Common myeloid progenitor, CD34-positive (primary cell): ENCODE measurements around the gene IFI6.

Experiments used
- CTCF ChIA-PET: fragments of 350-600 bp; sonication (Branson Sonifier 250); formaldehyde crosslinking; loops from one replicate; lab custom pipeline; 2021; ENCODE audit warnings: antibody characterized with exemption; lab: Charles Lee
- POLR2A ChIA-PET: fragments of 350-600 bp; sonication (Branson Sonifier 250); formaldehyde crosslinking; loops from one replicate; lab custom pipeline; 2021; ENCODE audit warnings: antibody characterized with exemption; lab: Charles Lee
- DNase-seq, 3 donors: peaks; one replicate each; pipeline versions ENCODE4 v3.0.0 to v3.0.0-alpha.2; 2013
- H3K27ac ChIP-seq, 2 experiments: 1 replicate in 1 of 2; 2 replicates in 1 of 2; pipeline ENCODE4 v1.7.0; 2013; ENCODE audit warnings: inconsistent platforms in 2 of 2, low read length in 2 of 2, mild to moderate bottlenecking in 2 of 2, low read depth in 1 of 2, moderate library complexity in 1 of 2; ENCODE audit not compliant: severe bottlenecking in 2 of 2, insufficient read depth in 1 of 2, poor library complexity in 1 of 2
- H3K27me3 ChIP-seq, 5 experiments: replicated peaks in 2 of 5; 1 replicate in 3 of 5; 2 replicates in 2 of 5; pipeline versions ENCODE4 v1.6.1 to v1.7.0; 2013; ENCODE audit warnings: low read length in 4 of 5, mild to moderate bottlenecking in 2 of 5, moderate library complexity in 2 of 5, inconsistent platforms in 1 of 5; ENCODE audit not compliant: insufficient read depth in 5 of 5, control insufficient read depth in 4 of 5
- H3K36me3 ChIP-seq, 4 experiments: 1 replicate in 2 of 4; 2 replicates in 2 of 4; pipeline versions ENCODE4 v1.6.1 to v1.7.0; 2013; ENCODE audit warnings: low read length in 3 of 4, control low read depth in 1 of 4, mild to moderate bottlenecking in 1 of 4; ENCODE audit not compliant: control insufficient read depth in 4 of 4, insufficient read depth in 4 of 4
- H3K4me1 ChIP-seq, 4 experiments: 1 replicate in 3 of 4; 2 replicates in 1 of 4; pipeline versions ENCODE4 v1.6.1 to v1.7.1; 2013; ENCODE audit warnings: low read length in 3 of 4, mild to moderate bottlenecking in 3 of 4, control low read depth in 1 of 4, inconsistent platforms in 1 of 4, moderate library complexity in 1 of 4; ENCODE audit not compliant: control insufficient read depth in 4 of 4, insufficient read depth in 4 of 4; ENCODE audit errors: control extremely low read depth in 1 of 4
- H3K4me3 ChIP-seq, 7 experiments: 1 replicate in 4 of 7; 2 replicates in 3 of 7; pipeline versions ENCODE4 v1.5.1 to v1.7.0; 2013; ENCODE audit warnings: mild to moderate bottlenecking in 7 of 7, low read length in 6 of 7, moderate library complexity in 6 of 7, inconsistent platforms in 2 of 7, low read depth in 2 of 7, control low read depth in 1 of 7; ENCODE audit not compliant: insufficient read depth in 4 of 7, control insufficient read depth in 1 of 7; ENCODE audit errors: extremely low read depth in 1 of 7
- H3K9me3 ChIP-seq, 5 experiments: 1 replicate in 4 of 5; 2 replicates in 1 of 5; pipeline versions ENCODE4 v1.6.1 to v1.7.1; 2013; ENCODE audit warnings: low read length in 4 of 5, mild to moderate bottlenecking in 2 of 5, inconsistent platforms in 1 of 5, low read depth in 1 of 5, moderate library complexity in 1 of 5; ENCODE audit not compliant: control insufficient read depth in 4 of 5, insufficient read depth in 2 of 5; ENCODE audit errors: control extremely low read depth in 1 of 5
- WGBS: methylation state at CpG from one replicate; pipeline ENCODE4 v1.1.5; 2013; ENCODE audit not compliant: insufficient coverage; 5-methylcytosine and 5-hydroxymethylcytosine counted together

Gene IFI6

DNA sequence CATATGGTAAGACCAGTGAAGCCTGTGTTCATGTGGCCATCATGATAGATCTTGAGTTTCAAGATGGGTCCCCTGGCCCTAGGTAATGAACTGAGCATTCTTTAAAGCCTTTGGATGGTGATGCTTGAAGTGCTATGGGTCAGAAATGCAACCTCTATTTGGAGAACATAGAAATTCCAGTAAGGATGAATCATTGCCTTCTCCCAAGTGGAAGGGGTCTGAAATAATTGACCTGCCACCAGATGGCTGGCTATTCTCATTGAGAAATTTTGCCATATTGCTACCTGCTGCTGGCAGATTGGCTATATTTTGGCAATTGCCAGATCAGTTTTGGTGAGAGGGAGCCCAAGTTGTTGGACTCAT is 739 bp upstream of the IFI6 start:
- ChIA-PET POLR2A (no interaction called here), CTCF (interaction anchor here (0.9 to 2.4 kb wide), 4 partner anchors 10 to 47 kb away, joined by 3 to 7 read pairs (median 6); no protein-coding TSS in a partner anchor)
- Histone ChIP-seq H3K9me3 (no peaks in the 10 kb centered on the region), H3K27me3 (no peaks in the 10 kb centered on the region), H3K27ac (peak overlapping the region in 1 of 2 experiments; percentile 70), H3K4me3 (peak overlapping the region in 6 of 7 experiments; percentile 56 to 82 (median 68)), H3K36me3 (no peaks in the 10 kb centered on the region), H3K4me1 (peaks cover 7 to 26% (median 19%) of the 10 kb centered on the region in 4 experiments)
- DNase-seq, result no peak

DNA sequence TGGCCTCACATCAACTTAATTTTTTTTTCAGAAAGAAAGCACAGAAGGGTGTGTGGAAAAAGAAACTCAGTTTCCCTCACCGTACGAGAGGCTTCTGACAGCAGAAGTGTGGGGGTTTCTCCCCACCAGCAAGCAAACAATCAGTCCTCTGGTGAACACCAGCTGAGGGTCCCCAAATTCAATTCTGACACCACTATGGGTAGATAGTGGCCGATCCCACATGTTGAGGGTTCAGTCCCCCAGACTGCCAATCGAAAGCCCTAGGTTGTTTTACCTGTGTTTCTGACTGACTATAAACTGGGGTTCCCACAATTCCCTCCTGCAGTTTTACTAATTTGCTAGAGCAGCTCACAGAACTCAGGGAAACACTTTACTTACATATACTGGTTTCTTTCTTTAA is 2.1 kb downstream of the IFI6 start:
- Histone ChIP-seq H3K4me3 (no peak overlapping the region), H3K4me1 (peaks cover 7 to 31% (median 19%) of the 10 kb centered on the region in 4 experiments), H3K27ac (no peak overlapping the region), H3K9me3 (no peaks in the 10 kb centered on the region), H3K36me3 (peaks cover 0 to 2% (median 0%) of the 10 kb centered on the region in 4 experiments), H3K27me3 (no peaks in the 10 kb centered on the region)
- DNase-seq, result no peak
- ChIA-PET CTCF (interaction anchor here (0.7 to 2.4 kb wide), 20 partner anchors 9 to 347 kb away, joined by 3 to 23 read pairs (median 4); partner anchors contain the start of genes FAM76A and STX12), POLR2A (interaction anchor here (0.6 kb wide), 1 partner anchor 142 kb away, joined by 5 read pairs; no protein-coding TSS in a partner anchor)
- 87% methylated on average over 3 of the region's 4 CpGs for WGBS

DNA sequence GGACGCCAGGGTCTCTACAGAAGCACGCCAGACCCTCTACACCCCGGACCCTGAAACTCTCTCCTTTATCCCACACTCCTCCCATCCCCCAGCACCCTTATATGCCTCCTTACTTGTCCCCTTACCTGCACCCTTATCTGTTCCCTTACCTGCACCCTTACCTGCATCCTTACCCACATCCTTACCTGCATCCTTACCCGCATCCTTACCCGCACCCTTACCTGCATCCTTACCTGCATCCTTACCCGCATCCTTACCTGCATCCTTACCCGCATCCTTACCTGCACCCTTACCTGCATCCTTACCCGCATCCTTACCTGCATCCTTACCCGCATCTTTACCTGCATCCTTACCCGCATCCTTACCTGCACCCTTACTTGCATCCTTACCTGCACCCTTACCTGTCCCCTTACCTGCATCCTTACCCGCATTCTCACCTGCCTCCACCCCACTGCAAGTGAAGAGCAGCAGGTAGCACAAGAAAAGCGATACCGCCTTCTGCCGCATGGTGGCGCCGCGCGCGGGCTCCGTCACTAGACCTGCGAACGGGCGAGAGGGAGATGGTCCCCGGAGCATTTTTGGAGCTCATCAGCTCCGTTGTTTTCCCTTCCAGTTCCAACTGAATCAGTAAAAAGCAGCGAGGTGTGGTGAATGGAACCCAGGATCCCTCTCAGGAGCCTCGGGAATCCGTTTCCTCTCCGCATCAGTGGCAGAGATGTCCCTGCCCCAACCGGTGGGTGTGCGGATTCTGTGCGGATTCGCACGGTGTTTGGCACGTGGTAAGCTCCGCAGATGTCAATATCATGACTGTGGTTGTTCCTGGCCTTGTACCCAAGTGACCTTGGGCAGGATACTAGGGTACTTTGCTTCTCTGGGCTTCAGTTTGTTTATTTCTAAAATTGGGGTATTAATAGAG is 2.9 kb downstream of the IFI6 start:
- Histone ChIP-seq H3K4me1 (peaks cover 7 to 35% (median 19%) of the 10 kb centered on the region in 4 experiments), H3K27me3 (no peaks in the 10 kb centered on the region), H3K4me3 (peak overlapping the region in 6 of 7 experiments; percentile 28 to 74 (median 58)), H3K36me3 (peaks cover 0 to 2% (median 0%) of the 10 kb centered on the region in 4 experiments), H3K9me3 (no peaks in the 10 kb centered on the region), H3K27ac (no peak overlapping the region)
- DNase-seq, result peak; percentile 59 to 79 (median 77)
- ChIA-PET CTCF (interaction anchor here (0.7 to 8.9 kb wide), 22 partner anchors 8 to 346 kb away, joined by 3 to 311 read pairs (median 3); partner anchors contain the start of genes AHDC1, FAM76A and STX12), POLR2A (no interaction called here)
- WGBS, result 19% methylated on average over 36 of the region's 36 CpGs

DNA sequence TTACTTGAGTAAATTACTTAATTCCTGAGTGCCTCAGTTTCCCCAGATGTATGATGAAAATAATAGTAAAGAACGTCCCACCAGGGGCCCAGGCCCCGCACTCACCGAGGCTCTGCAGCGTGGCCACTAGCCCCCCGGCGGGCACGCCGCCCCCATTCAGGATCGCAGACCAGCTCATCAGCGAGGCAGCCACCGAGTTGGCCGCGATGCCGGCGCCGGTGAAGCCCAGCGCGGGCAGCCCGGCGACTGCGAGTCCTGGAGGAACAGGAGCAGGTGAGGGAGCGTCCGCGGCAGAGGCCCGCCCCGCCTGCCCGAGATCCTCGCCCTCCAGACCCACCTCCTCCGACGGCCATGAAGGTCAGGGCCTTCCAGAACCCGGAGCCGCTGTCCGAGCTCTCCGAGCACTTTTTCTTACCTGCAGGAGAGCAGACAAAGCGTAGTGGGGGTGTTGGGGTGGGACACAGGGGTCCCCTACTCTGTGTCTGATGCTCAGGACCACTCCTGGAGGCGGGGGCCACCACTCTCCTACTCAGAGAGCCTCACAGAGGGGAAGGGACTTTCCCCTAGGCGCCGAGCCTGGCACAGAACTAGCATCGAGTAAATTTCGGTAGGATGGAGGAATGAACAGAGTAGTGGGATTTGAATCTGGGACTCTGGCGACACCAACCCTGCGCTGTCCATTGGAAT is 3.7 kb downstream of the IFI6 start:
- H3K27ac ChIP-seq, result no peak overlapping the region
- H3K9me3 ChIP-seq, result no peaks in the 10 kb centered on the region
- peaks cover 0 to 2% (median 0%) of the 10 kb centered on the region in 4 experiments for H3K36me3 ChIP-seq
- DNase-seq, result no peak
- peaks cover 7 to 40% (median 20%) of the 10 kb centered on the region in 4 experiments for H3K4me1 ChIP-seq
- POLR2A ChIA-PET, result no interaction called here
- H3K4me3 ChIP-seq, result no peak overlapping the region
- no peaks in the 10 kb centered on the region for H3K27me3 ChIP-seq
- CTCF ChIA-PET, result interaction anchor here (0.6 to 8.9 kb wide), 4 partner anchors 51 to 168 kb away, joined by 3 to 311 read pairs (median 3); partner anchors contain the start of gene AHDC1
- 96% methylated on average over 21 of the region's 42 CpGs for WGBS

DNA sequence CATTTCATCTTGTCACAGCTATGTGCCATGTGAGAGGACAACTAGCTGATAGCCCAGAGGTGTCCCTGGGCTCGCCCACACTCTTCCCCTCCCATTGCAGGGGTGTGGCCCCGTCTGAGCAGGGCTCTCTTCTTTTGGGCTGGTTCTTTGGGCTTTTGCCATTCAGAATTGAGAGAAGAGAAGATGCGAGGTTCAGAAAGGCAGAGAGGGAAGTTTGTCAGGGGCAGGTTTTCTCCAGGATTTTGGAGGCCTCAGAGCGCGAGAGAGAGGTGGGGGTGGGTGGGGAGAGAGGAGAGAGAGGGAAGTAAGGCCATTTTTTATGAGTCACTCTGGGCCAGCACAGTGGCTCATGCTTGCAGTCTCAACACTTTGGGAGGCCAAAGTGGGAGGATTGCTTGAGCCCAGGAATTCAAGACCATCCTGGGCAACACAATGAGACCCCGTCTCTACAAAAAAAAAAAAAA is 5.2 kb downstream of the IFI6 start:
- Histone ChIP-seq H3K4me3 (no peak overlapping the region), H3K27me3 (no peaks in the 10 kb centered on the region), H3K4me1 (peaks cover 7 to 39% (median 24%) of the 10 kb centered on the region in 4 experiments), H3K36me3 (peaks cover 0 to 2% (median 0%) of the 10 kb centered on the region in 4 experiments), H3K9me3 (no peaks in the 10 kb centered on the region), H3K27ac (peak overlapping the region in 1 of 2 experiments; percentile 12)
- 82% methylated on average over 2 of the region's 6 CpGs for whole genome bisulfite sequencing
- CTCF ChIA-PET, result interaction anchor here (1.2 to 8.9 kb wide), 3 partner anchors 53 to 266 kb away, joined by 3 to 311 read pairs (median 5); partner anchors contain the start of genes AHDC1 and FAM76A
- peak in 1 of 3 donors; percentile 26 for DNase-seq
- POLR2A ChIA-PET, result no interaction called here

DNA sequence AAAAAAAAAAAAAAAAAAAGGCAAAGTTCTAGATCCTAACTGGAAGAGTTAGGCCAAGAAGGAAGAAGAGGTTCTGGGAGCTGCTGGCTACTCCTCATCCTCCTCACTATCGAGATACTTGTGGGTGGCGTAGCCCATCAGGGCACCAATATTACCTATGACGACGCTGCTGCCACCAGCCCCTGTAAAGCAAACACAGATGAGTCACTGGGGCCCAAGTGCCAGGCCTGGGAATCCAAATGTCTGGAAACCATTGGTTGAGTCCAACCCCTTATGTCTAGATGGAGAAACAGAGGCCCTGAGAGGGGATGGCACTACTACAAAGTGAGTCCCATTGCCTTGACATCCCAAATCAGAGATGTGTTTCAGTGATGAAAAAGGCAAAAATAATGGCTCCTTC is 5.7 kb downstream of the IFI6 start:
- Histone ChIP-seq H3K27me3 (no peaks in the 10 kb centered on the region), H3K4me3 (no peak overlapping the region), H3K36me3 (peaks cover 0 to 2% (median 0%) of the 10 kb centered on the region in 4 experiments), H3K27ac (peak overlapping the region in 1 of 2 experiments; percentile 12), H3K9me3 (no peaks in the 10 kb centered on the region), H3K4me1 (peaks cover 7 to 40% (median 20%) of the 10 kb centered on the region in 4 experiments)
- ChIA-PET POLR2A (interaction anchor here (0.6 kb wide), 1 partner anchor 67 kb away, joined by 3 read pairs; no protein-coding TSS in a partner anchor), CTCF (interaction anchor here (1.3 to 8.9 kb wide), 3 partner anchors 35 to 59 kb away, joined by 4 to 311 read pairs (median 5); partner anchors contain the start of genes AHDC1 and FAM76A)
- DNase-seq, result no peak
- WGBS, result 100% methylated on average over 4 of the region's 4 CpGs
